AG04449 (cell line): ENCODE measurements around the gene MYCN.
"Not testable (repeated sequence)": the region's sequence is repeated elsewhere in the genome, so short reads cannot be mapped to it uniquely, and the experiment has no call there.

Experiments
- CTCF ChIA-PET: fragments of 350-600 bp; formaldehyde crosslinking; extraction: SDS; loops from one replicate; lab custom pipeline; 2021; ENCODE audit warnings: antibody characterized with exemption; lab: Yijun Ruan, JAX
- POLR2A ChIA-PET: fragments of 400-600, 350-600 bp; formaldehyde crosslinking; extraction: SDS; loops from one replicate; lab custom pipeline; 2020; ENCODE audit warnings: antibody characterized with exemption, inconsistent platforms; lab: Yijun Ruan, JAX
- DNase-seq: peaks from one replicate; pipeline ENCODE4 v3.0.0-alpha.2; 2010; ENCODE audit warnings: low read depth, low spot score
- H3K4me3 ChIP-seq: 2 replicates; pipeline ENCODE4 v1.5.1; 2011; ENCODE audit warnings: low read depth, mild to moderate bottlenecking, control low read depth, low read length
- TF ChIP-seq, protein P1 (sequence below): IDR thresholded peaks from one replicate; pipeline ENCODE4 v1.5.1; 2011; ENCODE audit warnings: mild to moderate bottlenecking, moderate library complexity, low read length, control low read depth, inconsistent platforms; ENCODE audit not compliant: insufficient read depth; ENCODE audit errors: missing control alignments

The MYCN gene

DNA sequence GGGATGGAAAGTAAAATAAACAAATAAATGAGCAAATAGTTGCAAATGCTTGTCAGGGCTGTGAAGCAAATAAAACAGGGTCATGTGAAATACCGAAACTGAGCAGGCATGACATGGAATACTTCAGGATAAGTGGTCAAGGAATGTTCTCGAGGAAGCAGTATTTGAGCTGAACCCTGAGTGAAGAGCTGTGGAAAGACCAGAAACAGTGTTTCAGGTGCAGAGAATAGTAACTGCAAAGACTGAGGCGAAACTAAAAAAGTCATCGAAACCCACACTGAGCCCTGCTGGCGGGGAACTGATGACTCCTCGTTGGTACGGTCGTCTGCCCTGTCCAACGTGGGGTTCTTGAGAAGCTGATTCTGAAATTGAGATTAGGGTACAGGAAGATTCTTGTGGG is 27.2 kb upstream of the MYCN start:
- DNase-seq: no peak
- POLR2A ChIA-PET: no interaction called here
- TF ChIP-seq, protein P1, sequence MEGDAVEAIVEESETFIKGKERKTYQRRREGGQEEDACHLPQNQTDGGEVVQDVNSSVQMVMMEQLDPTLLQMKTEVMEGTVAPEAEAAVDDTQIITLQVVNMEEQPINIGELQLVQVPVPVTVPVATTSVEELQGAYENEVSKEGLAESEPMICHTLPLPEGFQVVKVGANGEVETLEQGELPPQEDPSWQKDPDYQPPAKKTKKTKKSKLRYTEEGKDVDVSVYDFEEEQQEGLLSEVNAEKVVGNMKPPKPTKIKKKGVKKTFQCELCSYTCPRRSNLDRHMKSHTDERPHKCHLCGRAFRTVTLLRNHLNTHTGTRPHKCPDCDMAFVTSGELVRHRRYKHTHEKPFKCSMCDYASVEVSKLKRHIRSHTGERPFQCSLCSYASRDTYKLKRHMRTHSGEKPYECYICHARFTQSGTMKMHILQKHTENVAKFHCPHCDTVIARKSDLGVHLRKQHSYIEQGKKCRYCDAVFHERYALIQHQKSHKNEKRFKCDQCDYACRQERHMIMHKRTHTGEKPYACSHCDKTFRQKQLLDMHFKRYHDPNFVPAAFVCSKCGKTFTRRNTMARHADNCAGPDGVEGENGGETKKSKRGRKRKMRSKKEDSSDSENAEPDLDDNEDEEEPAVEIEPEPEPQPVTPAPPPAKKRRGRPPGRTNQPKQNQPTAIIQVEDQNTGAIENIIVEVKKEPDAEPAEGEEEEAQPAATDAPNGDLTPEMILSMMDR: no peak
- CTCF ChIA-PET: interaction anchor here (0.6 kb wide), 1 partner anchor 300 kb away, joined by 3 read pairs; no protein-coding TSS in a partner anchor
- no peak overlapping the region for H3K4me3 ChIP-seq

DNA sequence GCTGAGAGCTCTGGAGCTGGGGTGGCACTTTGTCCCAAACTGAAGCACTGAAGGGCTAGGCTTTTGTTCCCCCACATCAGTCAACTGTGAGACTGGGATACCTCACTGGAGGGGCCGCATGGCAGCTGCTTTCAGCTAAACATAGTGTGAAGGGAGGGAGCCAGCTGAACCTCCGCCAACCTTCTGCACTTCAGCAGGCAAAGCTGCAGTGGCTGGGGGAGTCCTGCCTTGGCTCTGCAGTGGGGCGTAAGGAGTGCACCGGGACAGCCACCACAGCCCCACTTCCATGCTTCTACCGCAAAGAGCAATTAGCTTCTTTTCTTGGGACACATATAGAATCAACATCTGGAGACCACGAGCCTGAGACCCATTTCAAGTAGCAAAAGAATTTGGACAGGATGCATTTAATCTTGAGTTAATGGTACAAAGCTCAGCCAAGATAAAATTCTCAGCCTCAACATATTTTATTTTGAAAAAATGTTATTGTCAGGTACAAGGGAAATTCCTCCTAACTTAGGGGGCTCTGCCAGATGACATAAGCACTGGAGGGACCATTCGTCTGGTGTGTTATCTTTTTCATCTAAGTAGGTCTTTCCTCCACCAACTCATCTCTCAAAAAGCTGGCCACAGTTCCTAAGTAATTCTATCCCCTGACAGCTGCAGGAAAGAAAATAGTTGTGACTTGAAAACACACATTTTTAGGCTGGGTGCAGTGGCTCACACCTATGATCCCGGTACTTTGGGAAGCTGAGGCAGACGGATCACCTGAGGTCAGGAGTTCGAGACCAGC is 25.6 kb upstream of the MYCN start:
- ChIA-PET CTCF (no interaction called here), POLR2A (no interaction called here)
- TF ChIP-seq, protein P1: no peak
- DNase-seq: no peak
- no peak overlapping the region for H3K4me3 ChIP-seq

DNA sequence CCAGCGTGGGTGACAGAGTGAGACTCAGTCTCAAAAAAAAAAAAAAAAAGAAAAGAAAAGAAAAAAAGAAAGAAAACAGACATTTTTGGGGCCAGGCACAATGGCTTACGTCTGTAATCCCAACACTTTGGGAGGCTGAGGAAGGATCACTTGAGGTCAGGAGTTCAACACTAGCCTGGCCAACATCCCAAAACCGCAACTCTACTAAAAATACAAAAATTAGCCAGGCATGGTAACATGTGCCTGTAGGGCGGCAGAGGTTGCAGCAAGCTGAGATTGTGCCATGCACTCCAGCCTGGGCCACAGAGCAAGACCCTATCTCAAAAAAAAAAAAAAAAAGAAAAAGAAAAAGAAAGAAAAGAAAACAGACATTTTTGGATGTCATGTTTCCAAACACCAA is 24.8 kb upstream of the MYCN start:
- CTCF ChIA-PET, POLR2A ChIA-PET, H3K4me3 ChIP-seq, DNase-seq: not testable (repeated sequence)

DNA sequence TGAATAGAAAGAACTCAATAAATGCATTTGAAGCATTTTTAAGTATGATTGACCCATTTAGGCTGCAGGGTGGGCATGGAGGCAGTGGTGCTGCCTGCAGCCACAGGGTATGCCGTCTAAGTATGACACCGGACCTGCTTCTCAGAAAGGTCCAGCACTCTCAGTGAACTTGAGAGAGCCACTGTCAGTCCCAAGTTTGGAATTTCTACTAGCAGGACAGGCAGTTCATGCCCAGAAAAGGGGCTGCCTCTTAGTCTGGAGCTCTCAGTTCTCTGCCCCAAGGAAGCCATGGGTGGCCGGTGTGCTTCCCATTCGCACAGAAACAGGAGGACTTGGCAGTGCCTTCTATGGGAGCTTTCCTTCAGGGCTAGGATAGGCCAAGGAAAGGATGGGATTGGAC is 24.0 kb upstream of the MYCN start:
- H3K4me3 ChIP-seq: no peak overlapping the region
- TF ChIP-seq, protein P1: no peak
- CTCF ChIA-PET: no interaction called here
- no peak for DNase-seq
- POLR2A ChIA-PET: interaction anchor here (0.6 kb wide), 1 partner anchor 68 kb away, joined by 3 read pairs; no protein-coding TSS in a partner anchor

DNA sequence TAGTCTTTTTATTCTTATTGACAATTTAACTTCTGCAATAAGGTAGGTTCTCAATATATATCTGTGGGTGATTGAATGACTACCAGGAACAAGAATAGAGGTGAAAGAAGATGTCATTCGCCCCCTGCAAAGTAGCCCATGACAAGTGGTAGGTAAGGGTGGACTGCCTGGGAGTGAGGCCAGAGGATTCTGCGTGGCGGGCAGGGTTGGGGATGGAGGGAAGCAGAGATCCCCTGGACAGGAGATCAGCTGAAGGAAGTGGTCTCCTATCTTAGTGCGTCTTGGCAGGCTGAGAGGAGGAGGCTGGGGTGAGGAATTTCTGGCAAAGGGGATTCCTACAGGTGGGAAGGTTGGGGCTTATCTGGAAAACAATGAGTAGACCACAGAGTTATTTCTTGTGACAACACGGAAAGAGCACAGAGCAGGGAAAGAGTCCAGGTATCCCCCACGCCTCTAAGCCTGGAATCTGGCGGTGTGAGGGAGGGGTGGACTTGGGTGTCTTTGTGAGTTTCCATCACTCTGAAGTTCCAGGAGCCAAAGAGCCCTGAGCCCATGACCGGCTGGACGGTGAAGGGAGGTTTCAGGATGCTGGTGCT is 21.5 kb upstream of the MYCN start:
- CTCF ChIA-PET: no interaction called here
- no peak for DNase-seq
- POLR2A ChIA-PET: no interaction called here
- no peak overlapping the region for H3K4me3 ChIP-seq
- TF ChIP-seq, protein P1: no peak

DNA sequence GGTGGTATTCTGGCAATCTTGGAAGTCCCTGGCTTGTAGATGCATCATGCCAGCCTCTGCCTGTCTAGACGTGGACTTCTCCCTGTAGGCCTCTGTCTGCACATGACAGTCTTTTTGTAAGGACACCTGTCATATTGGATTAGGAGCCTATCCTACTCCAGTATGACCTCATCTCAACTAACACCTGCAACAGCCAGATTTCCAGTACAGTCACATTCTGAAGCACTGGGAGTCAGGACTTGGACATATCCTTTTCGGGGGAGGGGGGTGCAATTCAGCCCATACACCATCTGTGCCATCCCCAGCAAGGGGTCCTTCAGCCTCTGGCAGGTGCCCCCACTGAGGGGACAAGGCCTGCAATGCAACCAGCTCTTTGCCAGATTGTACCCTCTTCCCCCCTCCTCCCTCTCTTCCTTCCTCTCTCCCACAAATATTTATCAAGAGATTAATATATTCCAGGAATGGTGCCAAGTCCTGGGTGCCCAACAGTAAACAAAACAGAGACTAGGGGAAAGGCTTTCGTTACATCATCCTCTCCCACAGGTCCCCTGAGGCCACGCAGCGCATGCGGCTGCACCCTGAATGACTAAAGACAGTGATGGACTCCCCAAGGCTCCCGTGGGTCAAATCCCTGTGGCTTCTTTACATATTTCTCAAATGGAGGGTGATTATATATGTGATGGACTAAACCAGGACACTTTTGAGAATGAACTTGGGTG is 20.5 kb upstream of the MYCN start:
- no peak overlapping the region for H3K4me3 ChIP-seq
- TF ChIP-seq, protein P1: no peak
- POLR2A ChIA-PET: no interaction called here
- CTCF ChIA-PET: no interaction called here
- no peak for DNase-seq
